Measurements from ENCODE around the gene NR1D2.
"Not testable (repeated sequence)": the region's sequence is repeated elsewhere in the genome, so short reads cannot be mapped to it uniquely, and the experiment has no call there.

The NR1D2 gene

GRCh38 chr3:23944861-23945662 lies at the start of gene NR1D2:
TSS of gene NR1D2 (plus strand) at chr3:23945286. CDS start at chr3:23945579, 293 bp downstream.
- DNase-seq (ENCODE audit: low read depth), result no peak

GRCh38 chr3:23900744-23901143 lies 44.3 kb upstream of the NR1D2 start:
- no peak for DNase-seq (ENCODE audit: low read depth)

- DNase-seq (ENCODE audit: low read depth), result no peak
These were observed 40.5 kb upstream of the NR1D2 start for GRCh38 chr3:23904545-23904944.

- DNase-seq (ENCODE audit: low read depth), result no peak
These were observed 35.7 kb upstream of the NR1D2 start for GRCh38 chr3:23909341-23909740.

GRCh38 chr3:23911397-23911796 lies 33.7 kb upstream of the NR1D2 start:
- no peak for DNase-seq (ENCODE audit: low read depth)

GRCh38 chr3:23912335-23912734 lies 32.8 kb upstream of the NR1D2 start:
- DNase-seq (ENCODE audit: low read depth), result not testable (repeated sequence)

GRCh38 chr3:23913182-23913581 lies 31.9 kb upstream of the NR1D2 start:
- no peak for DNase-seq (ENCODE audit: low read depth)

GRCh38 chr3:23913873-23914743 lies 31.0 kb upstream of the NR1D2 start:
- DNase-seq (ENCODE audit: low read depth), result no peak

GRCh38 chr3:23915537-23916108 lies 29.5 kb upstream of the NR1D2 start:
- no peak for DNase-seq (ENCODE audit: low read depth)

- DNase-seq (ENCODE audit: low read depth), result peak; percentile 50
These were observed 28.8 kb upstream of the NR1D2 start for GRCh38 chr3:23916152-23916885.

- DNase-seq (ENCODE audit: low read depth), result peak; percentile 95
These were observed 28.0 kb upstream of the NR1D2 start, which contains the start of the genes NKIRAS1 and RPL15 for GRCh38 chr3:23916886-23917678. TSS of gene NKIRAS1 (minus strand) at chr3:23916990. CDS start at chr3:23910904, 6,086 bp downstream. TSS of gene RPL15 (plus strand) at chr3:23917132. CDS start at chr3:23917860, 728 bp downstream.

GRCh38 chr3:23917679-23918303 lies 27.3 kb upstream of the NR1D2 start:
- not testable (repeated sequence) for DNase-seq (ENCODE audit: low read depth)

GRCh38 chr3:23918331-23918730 lies 26.8 kb upstream of the NR1D2 start:
- not testable (repeated sequence) for DNase-seq (ENCODE audit: low read depth)

GRCh38 chr3:23919628-23920027 lies 25.5 kb upstream of the NR1D2 start:
- no peak for DNase-seq (ENCODE audit: low read depth)

- DNase-seq (ENCODE audit: low read depth), result no peak
These were observed 24.9 kb upstream of the NR1D2 start for GRCh38 chr3:23920151-23920655.

- no peak for DNase-seq (ENCODE audit: low read depth)
These were observed 24.0 kb upstream of the NR1D2 start for GRCh38 chr3:23921052-23921511.

GRCh38 chr3:23923786-23924185 lies 21.3 kb upstream of the NR1D2 start:
- DNase-seq (ENCODE audit: low read depth), result no peak

GRCh38 chr3:23926246-23926645 lies 18.8 kb upstream of the NR1D2 start:
- DNase-seq (ENCODE audit: low read depth), result no peak

- DNase-seq (ENCODE audit: low read depth), result no peak
These were observed 18.4 kb upstream of the NR1D2 start for GRCh38 chr3:23926736-23927135.

GRCh38 chr3:23928524-23928923 lies 16.6 kb upstream of the NR1D2 start:
- DNase-seq (ENCODE audit: low read depth), result no peak
